WI38 (cell line): ENCODE data around the gene SERPINE1.

Experiments used
- H3K4me3 ChIP-seq: 2 replicates; pipeline ENCODE4 v1.5.1; 2011; ENCODE audit warnings: low read depth, mild to moderate bottlenecking, control low read depth, low read length
- TF ChIP-seq, protein P1 (sequence below): IDR thresholded peaks from 2 replicates; pipeline ENCODE4 v1.5.1; 2012; ENCODE audit warnings: low read depth, mild to moderate bottlenecking, control low read depth, low read length

The SERPINE1 gene

DNA sequence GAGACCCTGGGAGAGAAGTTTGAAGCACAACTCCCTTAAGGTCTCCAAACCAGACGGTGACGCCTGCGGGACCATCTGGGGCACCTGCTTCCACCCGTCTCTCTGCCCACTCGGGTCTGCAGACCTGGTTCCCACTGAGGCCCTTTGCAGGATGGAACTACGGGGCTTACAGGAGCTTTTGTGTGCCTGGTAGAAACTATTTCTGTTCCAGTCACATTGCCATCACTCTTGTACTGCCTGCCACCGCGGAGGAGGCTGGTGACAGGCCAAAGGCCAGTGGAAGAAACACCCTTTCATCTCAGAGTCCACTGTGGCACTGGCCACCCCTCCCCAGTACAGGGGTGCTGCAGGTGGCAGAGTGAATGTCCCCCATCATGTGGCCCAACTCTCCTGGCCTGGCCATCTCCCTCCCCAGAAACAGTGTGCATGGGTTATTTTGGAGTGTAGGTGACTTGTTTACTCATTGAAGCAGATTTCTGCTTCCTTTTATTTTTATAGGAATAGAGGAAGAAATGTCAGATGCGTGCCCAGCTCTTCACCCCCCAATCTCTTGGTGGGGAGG, 10.8 kb downstream of the SERPINE1 start:
- no peak overlapping the region for H3K4me3 ChIP-seq
- TF ChIP-seq, protein P1, sequence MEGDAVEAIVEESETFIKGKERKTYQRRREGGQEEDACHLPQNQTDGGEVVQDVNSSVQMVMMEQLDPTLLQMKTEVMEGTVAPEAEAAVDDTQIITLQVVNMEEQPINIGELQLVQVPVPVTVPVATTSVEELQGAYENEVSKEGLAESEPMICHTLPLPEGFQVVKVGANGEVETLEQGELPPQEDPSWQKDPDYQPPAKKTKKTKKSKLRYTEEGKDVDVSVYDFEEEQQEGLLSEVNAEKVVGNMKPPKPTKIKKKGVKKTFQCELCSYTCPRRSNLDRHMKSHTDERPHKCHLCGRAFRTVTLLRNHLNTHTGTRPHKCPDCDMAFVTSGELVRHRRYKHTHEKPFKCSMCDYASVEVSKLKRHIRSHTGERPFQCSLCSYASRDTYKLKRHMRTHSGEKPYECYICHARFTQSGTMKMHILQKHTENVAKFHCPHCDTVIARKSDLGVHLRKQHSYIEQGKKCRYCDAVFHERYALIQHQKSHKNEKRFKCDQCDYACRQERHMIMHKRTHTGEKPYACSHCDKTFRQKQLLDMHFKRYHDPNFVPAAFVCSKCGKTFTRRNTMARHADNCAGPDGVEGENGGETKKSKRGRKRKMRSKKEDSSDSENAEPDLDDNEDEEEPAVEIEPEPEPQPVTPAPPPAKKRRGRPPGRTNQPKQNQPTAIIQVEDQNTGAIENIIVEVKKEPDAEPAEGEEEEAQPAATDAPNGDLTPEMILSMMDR = no peak

DNA sequence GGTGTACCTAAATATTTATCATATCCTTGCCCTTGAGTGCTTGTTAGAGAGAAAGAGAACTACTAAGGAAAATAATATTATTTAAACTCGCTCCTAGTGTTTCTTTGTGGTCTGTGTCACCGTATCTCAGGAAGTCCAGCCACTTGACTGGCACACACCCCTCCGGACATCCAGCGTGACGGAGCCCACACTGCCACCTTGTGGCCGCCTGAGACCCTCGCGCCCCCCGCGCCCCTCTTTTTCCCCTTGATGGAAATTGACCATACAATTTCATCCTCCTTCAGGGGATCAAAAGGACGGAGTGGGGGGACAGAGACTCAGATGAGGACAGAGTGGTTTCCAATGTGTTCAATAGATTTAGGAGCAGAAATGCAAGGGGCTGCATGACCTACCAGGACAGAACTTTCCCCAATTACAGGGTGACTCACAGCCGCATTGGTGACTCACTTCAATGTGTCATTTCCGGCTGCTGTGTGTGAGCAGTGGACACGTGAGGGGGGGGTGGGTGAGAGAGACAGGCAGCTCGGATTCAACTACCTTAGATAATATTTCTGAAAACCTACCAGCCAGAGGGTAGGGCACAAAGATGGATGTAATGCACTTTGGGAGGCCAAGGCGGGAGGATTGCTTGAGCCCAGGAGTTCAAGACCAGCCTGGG, 11.4 kb downstream of the SERPINE1 start:
- TF ChIP-seq, protein P1 = peak; percentile 74
- no peak overlapping the region for H3K4me3 ChIP-seq

DNA sequence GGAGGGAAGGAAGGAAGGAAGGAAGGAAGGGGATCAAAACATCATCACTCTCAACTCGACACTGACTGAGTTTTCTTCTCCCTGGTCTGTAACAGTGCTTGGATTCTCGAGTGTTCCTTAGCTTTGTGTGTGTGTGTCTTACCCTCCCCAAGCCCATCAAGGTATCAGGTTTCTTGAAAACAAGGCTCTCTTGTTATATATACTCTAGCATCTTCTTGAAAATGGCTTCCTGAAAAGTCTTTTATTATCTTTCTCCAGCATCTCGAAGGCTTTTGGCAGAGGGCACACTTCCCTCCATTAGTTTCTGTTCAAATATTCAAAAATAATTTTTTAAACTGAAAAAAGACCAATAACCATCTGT, 13.4 kb downstream of the SERPINE1 start:
- TF ChIP-seq, protein P1 = no peak
- no peak overlapping the region for H3K4me3 ChIP-seq

DNA sequence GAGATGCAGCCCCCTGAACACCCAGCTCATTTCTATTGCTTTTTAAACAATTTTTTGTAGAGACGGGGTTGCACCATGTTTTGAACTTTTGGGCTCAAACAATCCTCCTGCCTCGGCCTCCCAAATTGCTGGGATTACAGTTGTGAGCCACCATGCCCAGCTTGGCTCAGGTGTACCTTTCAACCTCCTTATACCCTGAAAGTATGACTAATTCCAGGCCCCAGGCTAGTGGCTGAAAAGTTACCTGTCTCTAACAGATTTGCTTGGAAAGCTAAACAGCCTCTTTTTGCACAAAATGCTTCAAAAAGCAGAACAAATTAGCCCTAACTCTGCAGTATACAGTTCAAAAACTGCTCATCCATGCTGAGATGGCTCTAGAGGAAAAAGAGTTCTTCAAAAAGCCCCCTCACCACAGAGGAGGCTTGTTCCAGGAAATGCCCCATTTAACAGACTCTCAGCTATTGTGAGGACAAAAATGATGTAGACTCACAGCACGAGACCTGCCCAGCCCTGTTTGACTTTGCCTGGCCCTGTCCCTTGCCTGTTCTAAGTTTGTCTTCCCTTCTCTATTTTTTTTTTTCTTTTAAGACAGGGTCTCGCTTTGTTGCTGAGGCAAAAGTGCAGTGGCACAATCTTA, 14.0 kb downstream of the SERPINE1 start:
- no peak overlapping the region for H3K4me3 ChIP-seq
- TF ChIP-seq, protein P1 = no peak

DNA sequence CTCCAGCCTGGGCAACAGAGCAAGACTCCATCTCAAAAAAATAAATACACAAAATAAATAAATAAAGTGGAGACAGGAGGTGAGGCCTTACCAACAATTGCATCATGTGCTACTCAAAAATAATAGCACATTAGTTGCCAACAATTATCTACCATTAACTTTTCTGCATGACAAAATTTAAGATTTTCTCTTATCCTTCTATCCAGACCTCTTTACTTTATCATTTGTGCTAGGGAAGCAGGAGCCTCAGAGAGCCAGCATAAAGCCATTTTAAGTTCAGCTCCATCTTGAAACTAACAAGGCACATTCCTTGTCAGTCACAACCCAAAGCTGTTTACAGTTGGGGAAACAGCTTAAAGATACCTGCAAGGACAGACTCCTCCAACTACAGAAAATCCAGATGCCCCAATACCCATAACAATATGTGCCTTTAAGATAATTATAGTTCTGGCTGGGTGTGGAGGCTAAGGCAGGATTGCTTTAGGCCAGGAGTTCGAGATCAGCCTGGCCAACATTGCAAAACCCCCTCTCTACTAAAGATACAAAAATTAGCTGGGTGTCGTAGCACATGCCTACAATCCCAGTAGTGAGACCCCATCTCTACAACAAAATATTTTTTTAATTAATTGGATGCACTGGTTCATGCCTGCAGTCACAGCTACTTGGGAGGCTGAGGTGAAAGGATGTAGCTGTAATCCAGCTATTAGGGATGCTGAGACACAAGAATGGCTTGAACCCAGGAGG, 25.2 kb downstream of the SERPINE1 start:
- H3K4me3 ChIP-seq = no peak overlapping the region
- TF ChIP-seq, protein P1 = no peak

DNA sequence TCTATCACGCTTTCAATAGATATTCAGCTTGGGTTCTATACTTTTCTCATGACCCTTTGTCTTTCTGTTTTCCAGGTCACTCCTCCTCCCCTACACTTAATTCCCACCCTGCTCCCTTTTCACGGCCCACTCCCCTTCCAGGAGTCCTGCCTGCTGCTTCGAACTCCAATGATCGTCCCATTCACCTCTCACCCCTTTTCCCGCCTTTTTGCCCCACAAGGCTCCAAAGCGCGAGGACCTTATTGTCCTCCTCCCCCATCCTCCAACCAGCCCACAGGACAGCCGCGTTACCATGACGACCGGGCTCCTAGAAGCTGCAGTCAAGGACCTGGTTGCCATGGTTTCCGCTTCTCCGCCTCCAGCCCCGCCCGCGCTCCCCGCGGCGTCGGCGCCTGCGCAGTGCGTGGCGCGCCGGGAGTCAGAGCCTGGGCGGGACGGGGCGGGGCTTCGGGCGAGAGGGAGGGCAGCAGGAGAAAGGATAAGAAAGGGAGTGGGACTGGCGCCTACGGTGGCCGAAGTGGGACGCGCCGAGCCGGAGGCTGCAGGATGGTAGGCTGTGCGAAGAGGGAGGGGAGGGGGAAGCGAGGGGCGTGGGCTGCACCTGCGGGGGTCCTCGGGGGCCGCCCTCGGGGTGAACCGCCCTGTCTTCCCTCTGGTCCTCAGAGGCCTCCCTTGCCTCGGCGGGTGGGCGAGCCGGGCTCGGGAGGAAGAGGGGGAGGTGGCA, 27.2 kb downstream of the SERPINE1 start, which contains the start of gene AP1S1:
Gene AP1S1, plus strand, starts transcription at position 508 of the 724 bp plus-strand sequence. Its CDS starts 39 bp downstream, at position 547.
- TF ChIP-seq, protein P1 = no peak
- H3K4me3 ChIP-seq = peak within 1 kb of the TSS; percentile 88
